CD4-positive, alpha-beta T cell (primary cell): ENCODE results near the gene GLB1L2. TPM values are rescaled to one million over a fixed set of nuclear protein-coding genes. Genes with fewer than 3 reads are reported as not detected.
A peak's percentile ranks its signal among the peaks of the same experiment; 100 is the strongest.

Source experiments
- ATAC-seq: fragments of 200-7000 bp; cut with Tn5 transposase; one replicate; pipeline ENCODE4 v1.10.0; 2022; ENCODE audit warnings: mild to moderate bottlenecking; ENCODE audit not compliant: poor library complexity
- CTCF ChIA-PET: fragments of 350-600 bp; sonication (Branson Sonifier 250); formaldehyde crosslinking; loops from one replicate; lab custom pipeline; 2021; ENCODE audit warnings: antibody characterized with exemption, inconsistent platforms; lab: Charles Lee
- POLR2A ChIA-PET: fragments of 350-600 bp; sonication (Branson Sonifier 250); formaldehyde crosslinking; loops from one replicate; lab custom pipeline; 2021; ENCODE audit warnings: antibody characterized with exemption, inconsistent platforms; lab: Charles Lee
- DNase-seq, 14 experiments: peaks; one replicate each; pipeline ENCODE4 v3.0.0-alpha.2; 2013 to 2020; ENCODE audit warnings: mixed read lengths in 2 of 14
- H3K27ac ChIP-seq, 2 donors: one replicate each; pipeline versions ENCODE4 v1.5.1 to v1.7.0; 2013; ENCODE audit warnings: low read length in 2 of 2, low read depth in 1 of 2, mild to moderate bottlenecking in 1 of 2
- H3K27me3 ChIP-seq, 2 experiments: 1 replicate in 1 of 2; 2 replicates in 1 of 2; pipeline versions ENCODE4 v1.6.1 to v1.7.0; 2013; ENCODE audit warnings: low read length in 2 of 2, control low read depth in 1 of 2, mild to moderate bottlenecking in 1 of 2, moderate library complexity in 1 of 2; ENCODE audit not compliant: insufficient read depth in 2 of 2, control insufficient read depth in 1 of 2
- H3K36me3 ChIP-seq: one replicate; pipeline ENCODE4 v1.6.1; 2013; ENCODE audit warnings: low read length, control low read depth; ENCODE audit not compliant: insufficient read depth
- H3K4me1 ChIP-seq: one replicate; pipeline ENCODE4 v1.6.1; 2013; ENCODE audit warnings: low read length, control low read depth; ENCODE audit not compliant: insufficient read depth
- H3K4me3 ChIP-seq: one replicate; pipeline ENCODE4 v1.5.1; 2013; ENCODE audit warnings: mild to moderate bottlenecking, low read length, moderate library complexity
- H3K9me3 ChIP-seq, 2 experiments: 1 replicate in 1 of 2; 2 replicates in 1 of 2; pipeline versions ENCODE4 v1.6.1 to v1.7.0; 2013; ENCODE audit warnings: low read length in 2 of 2, mild to moderate bottlenecking in 2 of 2, control low read depth in 1 of 2, moderate library complexity in 1 of 2; ENCODE audit not compliant: control insufficient read depth in 1 of 2, insufficient read depth in 1 of 2
- H3K27ac Mint-ChIP-seq: one replicate; pipeline ENCODE4 v1.8.0; 2020; ENCODE audit warnings: mixed read lengths
- H3K27me3 Mint-ChIP-seq: one replicate; pipeline ENCODE4 v1.8.0; 2021; ENCODE audit warnings: mixed read lengths
- H3K36me3 Mint-ChIP-seq: one replicate; pipeline ENCODE4 v1.8.0; 2021; ENCODE audit warnings: low read depth, mixed read lengths
- H3K4me1 Mint-ChIP-seq: one replicate; pipeline ENCODE4 v1.8.0; 2021; ENCODE audit warnings: low read depth, mixed read lengths
- H3K4me3 Mint-ChIP-seq: one replicate; pipeline ENCODE4 v1.8.0; 2020; ENCODE audit warnings: mild to moderate bottlenecking, mixed read lengths
- H3K9me3 Mint-ChIP-seq: one replicate; pipeline ENCODE4 v1.8.0; 2020; ENCODE audit warnings: mixed read lengths
- CTCF ChIP-seq: fragments of 200-600 bp; IDR thresholded peaks from one replicate; pipeline ENCODE4 v1.8.0; 2022; ENCODE audit warnings: antibody characterized with exemption, mild to moderate bottlenecking
- intact Hi-C, 2 experiments: fragments of 100-400 bp; cut with DNase I in 1 of 2; cut with micrococcal nuclease in 1 of 2; formaldehyde crosslinking; loops; one replicate each; pipeline versions ENCODE4 v1.15.1 to v1.9.0; 2023 to 2025; cut with DNase I, micrococcal nuclease
- total RNA-seq, 174 experiments: library from RNA in 2 of 174; stranded (reverse) in 2 of 174; gene quantifications; one replicate each; pipeline ENCODE4 v1.2.3 and lab custom pipeline; 2021 to 2026

Gene GLB1L2
- total RNA-seq, 2 experiments from 2014 or later, result 0.59 to 0.63 TPM

DNA sequence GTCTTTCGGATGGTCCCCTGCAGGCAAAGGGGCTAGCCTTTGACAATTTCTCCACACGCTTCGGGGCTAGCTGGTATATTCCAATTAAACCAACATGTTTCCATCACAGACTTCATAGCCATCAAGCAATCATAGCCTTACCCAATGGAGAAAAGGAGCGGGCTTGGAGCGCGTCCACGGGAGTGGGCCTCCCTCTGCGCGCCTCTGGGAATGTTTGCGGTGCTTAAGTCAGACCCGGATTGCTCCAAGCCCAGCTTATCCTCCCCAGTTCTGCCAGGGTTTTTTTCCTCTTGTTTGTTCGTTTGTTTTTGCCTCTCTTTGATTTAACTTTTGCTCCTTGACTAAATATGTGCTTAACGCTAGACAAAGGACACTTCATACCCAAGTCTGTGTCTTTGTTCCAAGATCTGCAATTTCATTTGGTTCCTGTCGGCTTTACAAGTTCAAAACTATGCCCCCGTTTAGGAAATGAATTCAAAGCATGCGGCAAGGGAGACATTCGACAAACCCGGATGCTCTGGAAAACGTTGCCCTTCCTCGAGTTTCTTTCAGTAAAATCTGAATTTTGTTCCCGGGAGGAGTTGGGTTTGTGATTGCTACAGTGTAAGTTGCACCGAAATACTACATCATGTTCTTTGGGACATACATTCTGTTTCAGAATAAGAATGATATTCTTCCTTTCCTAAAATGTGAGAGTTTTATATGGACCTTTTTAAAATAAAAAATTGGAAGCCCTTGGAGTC, 1.0 kb upstream of the GLB1L2 start:
- Histone ChIP-seq H3K9me3 (no peaks in the 10 kb centered on the region), H3K27ac (no peak overlapping the region), H3K4me3 (peak overlapping the region; percentile 54), H3K36me3 (no peaks in the 10 kb centered on the region), H3K27me3 (peaks cover 0 to 4% of the 10 kb centered on the region in 2 experiments), H3K4me1 (peaks cover 22% of the 10 kb centered on the region)
- H3K9me3 Mint-ChIP-seq, result no peaks in the 10 kb centered on the region
- no peak for ATAC-seq
- no peak for TF ChIP-seq CTCF
- H3K36me3 Mint-ChIP-seq, result no peaks in the 10 kb centered on the region
- H3K4me3 Mint-ChIP-seq, result peak overlapping the region; percentile 93
- intact Hi-C loops, result loop anchor here (5.0 to 10.0 kb wide), 3 partner anchors 53 to 383 kb away; partner anchors contain the start of gene GLB1L3 (in 1 of the 2)
- H3K4me1 Mint-ChIP-seq, result peaks cover 19% of the 10 kb centered on the region
- H3K27me3 Mint-ChIP-seq, result peaks cover 35% of the 10 kb centered on the region
- POLR2A ChIA-PET, result interaction anchor here (1.6 kb wide), 1 partner anchor 55 kb away, joined by 5 read pairs; the partner anchor contains the start of gene GLB1L3
- CTCF ChIA-PET, result interaction anchor here (1.4 kb wide), 1 partner anchor 60 kb away, joined by 3 read pairs; no protein-coding TSS in a partner anchor
- no peak overlapping the region for H3K27ac Mint-ChIP-seq
- DNase-seq, result no peak

- peak in 4 of 14 experiments; percentile 10 to 44 (median 20) for DNase-seq
- Mint-ChIP-seq H3K36me3 (no peaks in the 10 kb centered on the region), H3K27ac (no peak overlapping the region), H3K9me3 (no peaks in the 10 kb centered on the region), H3K27me3 (peaks cover 39% of the 10 kb centered on the region), H3K4me3 (peak overlapping the region; percentile 92), H3K4me1 (peaks cover 19% of the 10 kb centered on the region)
- CTCF ChIA-PET, result interaction anchor here (1.3 kb wide), 1 partner anchor 56 kb away, joined by 12 read pairs; the partner anchor contains the start of gene GLB1L3
- Histone ChIP-seq H3K4me3 (peak overlapping the region; percentile 80), H3K9me3 (no peaks in the 10 kb centered on the region), H3K27ac (no peak overlapping the region), H3K27me3 (peaks cover 0 to 2% of the 10 kb centered on the region in 2 experiments), H3K36me3 (no peaks in the 10 kb centered on the region), H3K4me1 (peaks cover 22% of the 10 kb centered on the region)
- TF ChIP-seq CTCF, result no peak
- intact Hi-C loops, result loop anchor here (1.0 to 10.0 kb wide), 6 partner anchors 55 to 385 kb away; partner anchors contain the start of genes GLB1L3 (in 2 of the 2) and VPS26B (in 1 of the 2)
- POLR2A ChIA-PET, result no interaction called here
- ATAC-seq, result peak; percentile 27
These were observed 422 bp downstream of the GLB1L2 start for GRCh38 chr11:134332189-134332631.

GRCh38 chr11:134332782-134333181, 994 bp downstream of the GLB1L2 start:
- Histone ChIP-seq H3K36me3 (no peaks in the 10 kb centered on the region), H3K4me1 (peaks cover 22% of the 10 kb centered on the region), H3K27ac (no peak overlapping the region), H3K27me3 (peaks cover 0 to 2% of the 10 kb centered on the region in 2 experiments), H3K4me3 (peak overlapping the region; percentile 80), H3K9me3 (no peaks in the 10 kb centered on the region)
- no peak for DNase-seq
- POLR2A ChIA-PET, result no interaction called here
- CTCF ChIA-PET, result interaction anchor here (1.3 kb wide), 1 partner anchor 56 kb away, joined by 12 read pairs; the partner anchor contains the start of gene GLB1L3
- no peak for TF ChIP-seq CTCF
- intact Hi-C loops, result loop anchor here (1.0 to 10.0 kb wide), 6 partner anchors 55 to 385 kb away; partner anchors contain the start of genes GLB1L3 (in 2 of the 2) and VPS26B (in 1 of the 2)
- ATAC-seq, result no peak
- H3K4me1 Mint-ChIP-seq, result peaks cover 19% of the 10 kb centered on the region
- H3K36me3 Mint-ChIP-seq, result no peaks in the 10 kb centered on the region
- no peak overlapping the region for H3K27ac Mint-ChIP-seq
- no peaks in the 10 kb centered on the region for H3K9me3 Mint-ChIP-seq
- peaks cover 39% of the 10 kb centered on the region for H3K27me3 Mint-ChIP-seq
- peak overlapping the region; percentile 92 for H3K4me3 Mint-ChIP-seq
